Femur (tissue), 1 donor: ENCODE results near the gene CCDC61.

Source experiments
- DNase-seq: peaks from one replicate; pipeline ENCODE4 v3.0.0-alpha.2; 2017

CCDC61 gene, protein sequence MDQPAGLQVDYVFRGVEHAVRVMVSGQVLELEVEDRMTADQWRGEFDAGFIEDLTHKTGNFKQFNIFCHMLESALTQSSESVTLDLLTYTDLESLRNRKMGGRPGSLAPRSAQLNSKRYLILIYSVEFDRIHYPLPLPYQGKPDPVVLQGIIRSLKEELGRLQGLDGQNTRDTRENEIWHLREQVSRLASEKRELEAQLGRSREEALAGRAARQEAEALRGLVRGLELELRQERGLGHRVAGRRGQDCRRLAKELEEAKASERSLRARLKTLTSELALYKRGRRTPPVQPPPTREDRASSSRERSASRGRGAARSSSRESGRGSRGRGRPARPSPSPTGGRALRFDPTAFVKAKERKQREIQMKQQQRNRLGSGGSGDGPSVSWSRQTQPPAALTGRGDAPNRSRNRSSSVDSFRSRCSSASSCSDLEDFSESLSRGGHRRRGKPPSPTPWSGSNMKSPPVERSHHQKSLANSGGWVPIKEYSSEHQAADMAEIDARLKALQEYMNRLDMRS

DNA sequence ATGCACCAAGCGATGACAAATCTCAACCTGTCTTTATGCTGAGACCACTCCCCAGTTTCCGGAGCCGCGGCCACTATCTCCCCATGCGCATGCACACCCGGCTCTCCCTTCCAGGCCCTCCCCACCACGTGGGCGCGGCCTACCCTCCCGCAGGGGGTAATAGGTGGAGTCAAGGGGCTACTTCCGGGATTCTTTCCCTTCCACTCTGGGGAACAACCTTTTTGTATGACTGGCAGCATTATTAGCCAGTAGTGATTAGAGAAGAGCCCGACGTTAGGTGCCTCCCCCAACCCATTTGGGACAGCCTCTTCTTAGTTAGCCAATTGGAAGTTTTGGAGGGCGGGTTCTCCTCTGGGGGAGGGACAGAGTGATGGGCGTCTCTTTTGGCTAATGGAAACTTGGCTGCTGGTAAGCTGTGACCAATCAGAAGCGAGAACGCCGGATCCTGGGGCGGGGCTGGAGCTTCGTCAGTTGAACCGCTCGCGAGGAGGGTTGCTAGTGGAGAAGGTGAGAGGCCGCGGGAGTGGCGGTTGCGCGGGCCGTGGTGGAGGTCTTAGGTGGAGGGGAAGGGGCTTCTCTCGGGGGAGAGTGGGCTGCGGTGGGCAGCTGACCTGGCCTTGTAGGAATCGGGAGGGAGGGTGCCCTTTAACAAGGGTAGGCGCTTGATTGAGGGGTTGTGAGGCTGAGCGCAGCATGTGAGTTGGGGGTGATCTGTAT, at the start of gene CCDC61:
CCDC61 (plus strand) TSS at position 470 of the 717 bp plus-strand sequence. CDS start 7,552 bp downstream, outside the sequence.
- DNase-seq: peak; percentile 99

DNA sequence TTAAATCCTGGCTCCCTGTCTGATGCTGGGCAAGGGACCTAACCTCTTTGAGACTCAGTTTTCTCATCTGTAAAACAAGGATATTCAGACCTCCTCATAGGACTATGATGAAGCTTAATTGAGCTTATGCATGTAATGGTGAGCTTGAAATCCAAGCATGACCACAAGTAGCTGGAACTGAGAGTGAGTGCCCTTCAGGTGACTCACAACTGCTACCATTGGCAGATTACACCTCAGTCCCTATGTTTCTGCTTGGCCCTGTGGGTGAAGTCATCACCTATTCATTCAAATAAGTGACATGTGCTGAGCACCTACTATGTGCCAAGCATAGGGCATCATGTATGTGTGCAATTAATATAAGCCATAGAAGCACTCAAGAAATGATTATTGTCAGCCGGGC, 47.3 kb upstream of the CCDC61 start:
- no peak for DNase-seq

DNA sequence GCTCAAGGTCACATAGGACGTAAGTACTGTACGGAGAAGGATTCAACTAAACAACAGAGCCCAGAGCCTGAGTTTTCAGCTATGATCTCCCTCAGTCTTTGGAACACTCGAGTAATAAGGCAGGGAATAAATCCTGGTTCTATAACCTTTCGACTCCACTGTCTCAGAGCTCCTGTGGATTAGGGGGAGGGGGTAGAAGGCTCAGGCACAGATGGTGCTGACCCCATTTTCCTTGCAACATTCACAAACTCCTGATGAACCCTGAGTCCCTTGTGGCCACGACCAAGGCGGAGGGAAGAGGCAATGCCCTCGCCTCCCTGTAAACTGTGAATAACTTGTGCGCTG, 43.0 kb upstream of the CCDC61 start:
- DNase-seq: no peak

DNA sequence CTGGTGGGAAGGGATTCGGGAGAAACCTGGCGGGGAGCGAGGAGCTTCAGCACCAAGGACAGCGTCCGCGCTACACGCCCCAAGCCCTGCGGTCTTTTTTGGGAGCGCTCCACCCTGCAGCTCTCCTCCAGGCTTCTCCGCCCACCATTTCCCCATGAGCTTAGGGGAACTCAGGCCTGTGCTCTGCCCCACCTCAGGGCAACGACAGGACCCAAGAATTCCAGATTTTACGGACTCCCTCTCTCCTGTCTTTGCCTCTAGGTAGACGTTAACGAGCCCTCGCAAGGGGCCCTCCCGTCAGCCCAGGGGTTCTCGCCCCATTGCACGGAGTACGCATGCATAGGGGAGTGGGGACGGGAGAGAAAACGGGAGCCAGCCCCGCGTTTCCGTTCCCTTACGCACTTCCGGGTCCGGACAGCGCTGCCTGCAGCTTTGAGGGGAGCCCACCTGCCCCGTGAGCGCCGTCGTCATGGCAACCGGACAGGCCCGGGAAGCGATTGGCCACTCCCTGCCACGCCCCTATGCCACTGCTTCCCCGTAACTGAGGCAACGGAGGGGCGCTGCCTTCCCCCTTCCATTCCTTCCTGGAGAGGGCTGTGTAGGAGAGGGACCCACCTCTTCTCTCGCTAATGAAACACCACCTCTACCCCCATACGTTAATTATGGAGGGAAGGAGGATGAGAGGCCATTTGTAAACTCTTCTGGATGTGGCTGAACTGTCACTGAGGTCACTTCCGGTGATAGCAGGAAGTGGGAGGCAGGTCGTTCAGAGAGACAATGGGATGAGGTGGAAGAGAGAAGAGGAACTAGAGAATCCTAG, 42.4 kb upstream of the CCDC61 start:
- DNase-seq: peak; percentile 70

DNA sequence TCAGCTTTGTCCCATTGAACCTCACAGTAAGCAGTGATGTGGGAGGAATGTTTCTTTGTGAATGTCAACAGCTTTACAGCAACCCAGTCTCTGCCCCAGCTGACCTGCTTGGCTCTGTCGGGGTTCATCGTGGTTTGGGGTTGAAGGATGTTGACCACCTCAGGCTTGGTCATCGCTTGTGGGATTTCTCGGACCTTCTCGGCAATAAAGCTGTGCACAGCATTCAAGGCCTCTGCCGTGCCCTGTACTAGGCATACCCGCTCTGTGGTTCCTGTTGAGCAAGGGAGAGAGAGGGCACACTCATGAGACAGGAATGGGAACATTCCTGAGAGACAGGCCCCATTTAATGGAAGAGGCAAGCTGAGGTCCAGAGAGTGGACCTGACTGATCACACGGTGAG, 41.6 kb upstream of the CCDC61 start:
- no peak for DNase-seq

DNA sequence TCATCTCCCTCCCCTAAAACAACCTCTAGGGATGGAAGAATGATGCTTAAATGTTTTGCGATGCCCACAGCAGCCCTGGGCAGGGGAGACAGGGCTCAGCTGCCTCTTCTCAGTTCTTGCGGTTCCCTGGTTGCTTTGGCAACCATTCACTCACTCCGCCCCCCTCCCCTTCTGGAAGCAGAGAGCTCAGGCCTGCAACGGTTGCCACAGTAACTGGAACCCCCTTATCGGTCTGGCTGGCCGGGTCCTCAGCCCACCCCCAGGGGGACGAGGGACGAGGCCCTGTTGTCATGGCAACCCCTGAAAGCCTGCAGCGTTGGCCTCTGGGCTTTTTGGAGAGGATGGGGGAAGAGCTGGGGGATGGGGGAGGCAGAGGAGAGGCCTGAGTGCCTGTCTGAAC, 41.1 kb upstream of the CCDC61 start:
- no peak for DNase-seq

DNA sequence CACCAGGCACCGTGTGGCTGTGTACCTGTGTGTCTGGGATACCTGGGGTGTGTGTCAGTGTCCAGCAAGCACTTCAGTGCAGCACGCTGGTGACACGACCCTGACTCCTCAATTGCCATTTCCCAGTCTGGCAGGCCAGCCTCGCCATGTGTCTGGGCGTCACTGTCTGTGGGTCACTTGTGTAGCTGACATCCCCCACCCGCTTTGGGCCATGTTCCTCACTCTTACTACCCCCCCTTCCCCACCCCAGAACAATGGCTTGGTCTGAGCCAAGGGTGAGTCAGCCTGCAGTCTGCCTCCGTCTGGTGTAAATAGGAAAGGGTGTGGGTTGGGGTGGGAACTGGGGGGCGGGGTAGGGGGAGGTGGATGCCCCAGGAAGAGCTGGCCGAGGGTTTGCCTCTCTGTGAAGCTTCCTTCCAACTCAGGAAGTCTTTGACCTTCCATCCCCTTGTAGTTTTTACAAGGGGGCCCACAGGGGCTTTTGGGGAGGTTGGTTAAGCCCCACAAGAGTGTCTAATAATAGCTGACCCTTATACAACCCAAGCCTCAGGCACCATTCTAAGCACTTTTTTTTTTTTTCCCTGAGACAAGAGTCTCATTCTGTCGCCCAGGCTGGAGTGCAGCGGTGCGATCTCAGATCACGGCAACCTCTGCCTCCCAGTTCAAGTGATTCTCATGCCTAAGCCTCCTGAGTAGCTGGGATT, 39.2 kb upstream of the CCDC61 start:
- peak; percentile 51 for DNase-seq

DNA sequence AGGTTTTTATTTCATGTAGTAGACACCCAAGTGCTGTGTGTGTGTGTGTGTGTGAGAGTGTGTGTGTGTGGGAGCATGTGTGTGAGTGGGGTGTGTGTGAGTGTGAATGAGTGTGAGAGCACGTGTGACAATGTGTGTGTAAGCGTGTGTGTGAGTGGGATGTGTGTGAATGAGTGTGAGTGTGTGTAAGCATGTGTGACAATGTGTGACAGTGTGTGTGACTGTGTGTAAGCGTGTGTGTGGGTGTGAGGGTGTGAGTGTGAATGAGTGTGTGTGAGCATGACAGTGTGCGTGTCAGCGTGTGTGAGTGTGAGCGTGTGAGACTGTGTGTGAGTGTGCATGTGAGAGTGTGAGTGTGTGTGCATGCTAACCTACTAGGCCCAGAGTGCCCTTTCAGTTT, 36.9 kb upstream of the CCDC61 start:
- no peak for DNase-seq

DNA sequence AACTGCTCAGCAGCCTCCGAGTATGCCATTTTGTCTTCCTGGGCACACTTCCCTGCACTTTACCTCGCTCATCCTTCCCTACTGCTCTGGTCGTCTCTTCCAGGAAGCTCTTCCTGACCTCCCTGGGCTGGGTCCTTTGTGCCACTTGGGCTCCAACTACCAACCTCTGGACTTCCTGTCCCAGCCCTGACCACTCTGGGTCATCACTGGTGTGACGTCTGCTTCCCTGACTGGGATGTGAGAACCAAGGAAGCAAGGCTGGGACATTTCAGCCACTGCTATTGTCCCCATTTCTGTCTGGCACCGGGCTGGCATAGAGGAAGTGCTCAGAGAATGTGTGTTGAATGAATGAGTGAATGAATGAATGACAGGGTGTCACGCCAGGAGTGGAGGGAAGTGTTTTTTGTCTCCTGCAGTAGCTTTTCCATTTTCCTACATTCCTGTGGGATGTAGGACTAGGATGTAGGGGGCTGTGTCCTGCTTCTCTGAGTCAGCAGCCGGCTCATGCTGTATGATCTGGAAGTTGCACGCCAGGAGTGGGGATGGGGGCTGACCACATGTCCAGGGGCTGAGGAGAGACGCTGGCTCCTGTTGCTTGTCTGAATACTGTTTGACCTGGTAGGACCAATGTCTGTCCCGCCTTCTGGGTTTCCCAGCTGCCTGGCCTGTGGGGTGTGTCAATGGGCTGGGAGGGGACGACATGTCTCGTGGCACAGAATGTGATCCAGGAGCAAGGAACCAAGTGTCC, 36.3 kb upstream of the CCDC61 start:
- DNase-seq: no peak

DNA sequence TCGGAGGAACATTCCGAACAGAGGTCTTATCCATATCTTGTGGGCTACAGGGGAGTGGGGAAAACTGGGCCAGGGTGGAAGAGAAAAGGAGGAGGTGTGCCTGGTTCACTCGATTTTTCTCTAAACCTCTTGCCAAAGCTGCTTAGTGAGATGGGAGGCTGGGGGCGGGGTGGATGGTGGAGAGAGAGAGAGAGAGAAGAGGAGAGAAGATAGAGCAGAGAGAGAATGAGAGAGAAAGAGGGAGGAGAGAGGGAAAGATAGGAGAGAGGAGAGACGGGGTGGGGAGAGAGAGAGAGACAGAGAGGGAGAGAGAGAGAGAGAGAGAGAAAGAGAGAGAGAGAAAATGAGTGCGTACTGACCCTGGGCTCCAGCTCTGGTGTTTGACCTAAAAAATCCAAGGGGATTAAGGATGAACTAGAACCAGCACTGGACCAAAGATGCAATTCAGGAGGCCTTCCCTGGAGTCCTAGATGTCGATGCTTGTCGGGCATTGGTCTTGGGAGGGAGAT, 35.7 kb upstream of the CCDC61 start:
- DNase-seq: no peak

DNA sequence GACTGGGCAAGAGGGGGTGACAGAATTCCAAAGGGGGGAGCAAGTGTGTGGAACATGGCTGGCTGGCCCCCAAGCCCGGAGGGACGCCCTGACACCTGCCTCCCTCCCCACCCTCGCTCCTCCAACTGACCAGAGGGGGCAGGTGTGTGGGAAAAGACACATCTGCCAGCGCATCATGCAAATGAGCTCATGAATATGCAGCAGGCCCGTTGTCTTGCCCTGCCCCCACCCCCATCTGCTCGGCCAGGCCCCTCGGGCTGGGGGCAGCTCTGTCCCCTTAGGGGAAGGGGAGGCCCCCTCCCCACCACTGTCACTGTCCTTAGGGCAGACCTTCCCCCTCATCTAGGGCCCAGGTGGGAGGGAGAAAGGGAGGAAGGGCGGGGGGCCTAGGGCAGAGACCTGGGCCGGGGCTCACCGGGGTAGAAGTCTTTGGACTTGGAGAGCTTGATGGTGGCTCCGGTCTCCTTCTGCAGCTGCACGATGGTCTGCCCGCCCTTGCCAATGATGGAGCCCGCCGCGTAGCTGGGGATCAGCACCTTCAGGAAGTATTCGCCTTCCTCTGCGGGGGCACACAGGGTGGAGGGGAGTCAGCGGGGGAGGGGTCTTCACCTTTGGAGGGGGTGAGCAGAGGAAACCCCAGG, 34.6 kb upstream of the CCDC61 start:
- no peak for DNase-seq

DNA sequence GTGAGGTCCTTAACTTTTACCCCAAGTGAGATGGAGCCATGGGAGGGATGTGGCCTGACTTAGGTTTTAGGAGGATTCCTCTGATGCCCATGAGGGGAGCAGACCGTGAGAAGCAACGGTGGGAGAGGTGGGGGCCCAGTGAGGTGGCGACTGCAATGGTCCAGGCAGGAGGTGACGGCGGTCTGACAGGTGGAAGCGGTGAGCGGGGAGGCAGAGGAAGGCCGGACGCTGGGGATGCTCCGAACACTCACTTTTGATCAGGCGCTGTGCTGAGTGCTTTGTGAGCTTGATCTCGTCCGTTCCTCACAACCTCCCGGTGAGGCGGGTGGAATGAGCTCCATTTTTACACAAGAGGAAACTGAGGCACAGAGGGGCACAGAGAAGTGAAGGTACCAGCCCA, 33.2 kb upstream of the CCDC61 start:
- DNase-seq: no peak

DNA sequence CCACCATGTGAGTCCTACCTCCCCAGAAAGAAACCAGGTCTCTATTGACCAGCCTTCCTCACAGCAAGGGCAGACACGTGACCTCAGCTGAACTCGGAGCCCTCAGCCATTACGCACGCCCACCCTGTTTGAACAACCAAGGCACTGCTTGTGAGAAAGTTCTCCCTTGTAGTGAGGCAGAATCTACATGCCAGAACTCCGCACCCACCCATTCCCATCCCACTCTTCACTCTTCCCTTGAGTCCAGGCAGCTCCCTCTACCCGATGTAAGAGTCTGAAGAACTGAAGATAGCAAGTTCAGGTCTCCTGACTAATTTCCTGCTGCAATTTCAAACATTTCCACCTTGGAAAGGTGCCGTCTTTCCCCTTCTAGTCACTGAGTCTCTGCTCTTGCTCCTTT, 28.0 kb upstream of the CCDC61 start:
- no peak for DNase-seq

DNA sequence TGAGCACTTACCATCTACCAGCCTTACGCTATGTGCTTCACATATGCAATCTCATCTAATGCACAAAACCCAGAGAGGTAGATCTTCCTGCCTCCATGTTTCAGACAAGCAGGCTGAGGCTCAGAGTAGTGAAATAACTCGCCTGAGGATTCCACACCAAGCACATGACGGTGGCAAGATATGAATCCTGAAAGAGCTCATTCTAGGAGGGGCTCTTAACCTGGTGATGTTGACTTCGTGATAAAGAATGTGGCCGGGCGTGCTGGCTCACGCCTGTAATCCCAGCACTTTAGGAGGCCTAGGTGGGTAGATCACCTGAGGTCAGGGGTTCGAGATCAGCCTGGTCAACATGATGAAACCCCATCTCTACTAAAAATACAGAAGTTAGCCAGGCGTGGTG, 26.6 kb upstream of the CCDC61 start:
- no peak for DNase-seq

DNA sequence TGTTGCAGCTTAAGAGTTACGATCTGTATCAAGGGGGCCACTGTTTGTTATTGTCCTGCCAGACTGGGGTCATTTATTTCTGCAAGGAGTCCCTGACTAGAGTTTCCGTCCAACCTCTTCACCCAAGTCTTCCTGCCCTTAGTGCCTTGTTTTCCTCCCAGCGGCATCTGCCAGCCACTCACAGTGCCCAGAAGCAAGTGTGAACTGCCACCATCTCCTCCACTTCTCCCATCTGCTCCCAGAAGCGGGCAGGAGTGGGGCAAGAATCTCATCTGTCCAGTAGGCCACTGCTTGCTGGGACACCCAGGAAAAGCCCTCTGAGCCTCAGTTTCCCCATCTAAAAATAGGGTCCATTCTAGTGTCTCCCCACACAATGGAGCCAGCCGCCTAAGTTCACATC, 25.6 kb upstream of the CCDC61 start:
- no peak for DNase-seq

DNA sequence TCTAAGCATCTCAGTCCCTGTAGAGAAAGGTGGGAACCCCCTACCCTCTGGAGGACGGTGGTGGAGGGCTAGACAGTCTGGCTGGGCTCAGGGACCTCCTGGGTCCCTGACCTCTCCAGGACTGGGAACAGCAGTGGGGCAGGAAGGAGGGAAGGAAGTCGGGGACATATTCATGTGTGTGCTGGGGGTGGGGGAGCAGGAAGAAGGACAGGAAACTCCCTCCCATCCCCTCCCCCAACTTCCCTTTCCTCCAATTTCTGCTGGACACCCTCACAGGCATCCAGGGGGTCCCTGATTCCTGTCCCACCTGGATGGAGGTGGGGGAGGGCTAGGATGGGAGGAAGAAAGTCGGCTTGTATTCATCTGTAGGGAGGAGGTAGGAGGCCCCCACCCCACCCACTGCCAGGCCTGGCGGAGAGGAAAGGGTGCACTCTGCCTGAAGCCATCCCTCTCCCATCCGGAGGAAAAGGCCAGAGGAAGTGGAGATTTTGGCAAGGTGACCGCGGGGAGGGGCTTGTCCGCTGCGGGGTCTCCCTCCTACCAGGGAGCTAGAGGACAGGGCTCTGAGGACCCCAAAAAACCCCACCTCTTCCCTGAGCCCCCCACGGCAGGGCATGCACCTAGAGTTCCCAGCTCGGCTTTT, 23.9 kb upstream of the CCDC61 start:
- no peak for DNase-seq

DNA sequence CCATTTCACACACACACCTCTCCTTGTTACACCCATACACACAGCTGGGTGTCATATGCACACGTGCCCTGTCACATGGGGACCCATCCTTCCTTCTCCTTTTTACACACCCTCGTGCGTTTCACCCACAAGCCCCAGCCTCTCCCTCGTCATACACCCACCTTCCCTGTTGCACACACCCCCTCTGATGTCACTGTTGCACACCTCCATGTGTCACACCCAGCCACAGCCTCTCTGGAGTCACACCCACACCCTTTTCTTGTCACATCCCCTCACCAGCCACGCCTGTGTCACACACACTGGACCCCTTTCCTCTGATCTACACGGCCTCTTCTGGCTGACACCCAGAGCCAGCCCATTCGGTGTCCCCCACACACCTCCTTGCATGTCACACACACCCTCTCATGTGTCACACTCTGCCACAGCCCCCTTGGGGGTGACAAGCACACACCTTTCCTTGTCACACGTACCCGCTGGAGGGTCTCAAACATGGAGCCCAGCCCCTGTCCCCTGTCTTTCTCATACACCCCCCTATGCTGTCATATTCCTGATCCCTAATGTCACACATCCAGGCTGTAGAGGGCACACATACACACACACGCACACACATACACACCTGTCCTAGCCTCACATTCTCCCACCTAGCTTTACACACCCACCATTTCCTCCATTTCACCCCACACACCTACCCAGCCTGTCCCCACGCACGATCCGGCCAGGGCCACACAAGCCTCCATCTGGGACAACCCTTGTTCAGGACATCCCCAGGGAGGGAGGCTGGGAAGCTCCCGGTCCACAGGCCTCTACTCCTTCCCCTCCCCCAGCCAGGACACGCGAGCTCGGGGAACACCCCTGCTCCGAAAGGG, 23.0 kb upstream of the CCDC61 start:
- DNase-seq: no peak

DNA sequence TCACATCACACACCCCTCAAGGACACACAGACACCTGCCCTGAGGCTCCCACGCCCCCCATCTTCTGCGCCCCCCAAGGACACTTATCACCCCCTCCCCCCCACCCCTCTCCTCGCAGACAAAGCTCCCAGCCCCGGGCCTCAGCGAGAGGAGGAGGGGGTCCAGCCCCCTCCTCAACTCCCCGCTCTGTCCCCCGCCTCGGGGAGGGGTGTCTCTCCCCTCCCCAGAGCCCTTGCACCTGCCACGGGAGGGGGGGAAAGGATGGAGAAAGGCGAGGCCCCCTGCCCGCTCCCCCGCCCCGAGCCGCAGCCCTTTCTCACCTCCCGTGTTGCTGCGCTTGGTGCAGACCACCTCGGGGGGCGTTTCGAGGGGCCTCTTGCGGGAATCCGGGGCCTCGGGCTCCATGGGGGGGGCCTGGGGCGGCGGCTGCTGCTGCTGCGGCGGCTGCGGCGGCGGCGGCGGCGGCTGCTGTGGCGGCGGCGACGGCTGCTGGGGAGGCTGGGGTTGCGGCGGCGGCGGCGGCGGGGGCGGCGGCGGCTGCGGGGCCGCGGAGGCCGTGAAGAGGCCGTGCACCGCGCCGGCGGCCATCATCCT, 22.2 kb upstream of the CCDC61 start:
- no peak for DNase-seq
